PFSK-1 (cell line): ENCODE results near the gene TRMT6.

Experiments
- FOXP2 ChIP-seq: optimal IDR thresholded peaks from 2 replicates; pipeline ENCODE3; 2011; ENCODE audit warnings: borderline replicate concordance, control low read depth, inconsistent platforms; ENCODE audit not compliant: insufficient read depth; ENCODE audit errors: extremely low read length, extremely low read depth
- POLR2AphosphoS5 ChIP-seq: IDR thresholded peaks from 2 replicates; pipeline ENCODE4 v1.6.1; 2012; ENCODE audit warnings: low read depth, mild to moderate bottlenecking, control low read depth, low read length, moderate library complexity
- SIN3A ChIP-seq: IDR thresholded peaks from 2 replicates; pipeline ENCODE4 v1.6.1; 2012; ENCODE audit warnings: mild to moderate bottlenecking, low read length, moderate library complexity, borderline replicate concordance; ENCODE audit not compliant: insufficient read depth
- TAF1 ChIP-seq: IDR thresholded peaks from 2 replicates; pipeline ENCODE4 v1.6.1; 2012; ENCODE audit warnings: low read length, control low read depth, borderline replicate concordance; ENCODE audit not compliant: insufficient read depth
- TF ChIP-seq, protein P1 (sequence below), 2 experiments: IDR thresholded peaks; 2 replicates each; pipeline versions ENCODE4 v1.6.1 to v1.8.0; 2011 to 2012; ENCODE audit warnings: low read depth in 2 of 2, low read length in 2 of 2, control low read depth in 1 of 2, inconsistent platforms in 1 of 2, mild to moderate bottlenecking in 1 of 2, moderate library complexity in 1 of 2; ENCODE audit not compliant: insufficient read depth in 1 of 2

TRMT6 gene

DNA sequence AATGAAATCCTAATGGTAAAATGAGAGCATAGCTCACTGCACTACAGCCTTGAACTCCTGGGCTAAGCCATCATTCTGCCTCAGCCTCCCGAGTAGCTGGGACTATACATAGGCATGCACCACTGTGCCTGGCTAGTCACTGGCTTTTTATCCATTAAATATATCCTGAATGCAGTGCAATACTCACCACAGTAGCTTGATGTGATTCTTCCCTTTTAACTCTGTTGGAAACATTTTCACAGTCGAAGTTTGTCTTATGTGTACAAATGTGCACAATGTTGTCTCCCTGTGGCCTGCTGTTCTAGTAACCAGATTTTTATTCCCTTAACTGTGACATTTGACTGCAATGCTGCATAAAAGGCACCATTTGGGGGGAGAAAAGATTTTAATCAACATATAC is 56.7 kb downstream of the TRMT6 start:
- no peak for TF ChIP-seq SIN3A
- no peak for TF ChIP-seq FOXP2
- TF ChIP-seq POLR2AphosphoS5 = no peak
- TF ChIP-seq, protein P1, sequence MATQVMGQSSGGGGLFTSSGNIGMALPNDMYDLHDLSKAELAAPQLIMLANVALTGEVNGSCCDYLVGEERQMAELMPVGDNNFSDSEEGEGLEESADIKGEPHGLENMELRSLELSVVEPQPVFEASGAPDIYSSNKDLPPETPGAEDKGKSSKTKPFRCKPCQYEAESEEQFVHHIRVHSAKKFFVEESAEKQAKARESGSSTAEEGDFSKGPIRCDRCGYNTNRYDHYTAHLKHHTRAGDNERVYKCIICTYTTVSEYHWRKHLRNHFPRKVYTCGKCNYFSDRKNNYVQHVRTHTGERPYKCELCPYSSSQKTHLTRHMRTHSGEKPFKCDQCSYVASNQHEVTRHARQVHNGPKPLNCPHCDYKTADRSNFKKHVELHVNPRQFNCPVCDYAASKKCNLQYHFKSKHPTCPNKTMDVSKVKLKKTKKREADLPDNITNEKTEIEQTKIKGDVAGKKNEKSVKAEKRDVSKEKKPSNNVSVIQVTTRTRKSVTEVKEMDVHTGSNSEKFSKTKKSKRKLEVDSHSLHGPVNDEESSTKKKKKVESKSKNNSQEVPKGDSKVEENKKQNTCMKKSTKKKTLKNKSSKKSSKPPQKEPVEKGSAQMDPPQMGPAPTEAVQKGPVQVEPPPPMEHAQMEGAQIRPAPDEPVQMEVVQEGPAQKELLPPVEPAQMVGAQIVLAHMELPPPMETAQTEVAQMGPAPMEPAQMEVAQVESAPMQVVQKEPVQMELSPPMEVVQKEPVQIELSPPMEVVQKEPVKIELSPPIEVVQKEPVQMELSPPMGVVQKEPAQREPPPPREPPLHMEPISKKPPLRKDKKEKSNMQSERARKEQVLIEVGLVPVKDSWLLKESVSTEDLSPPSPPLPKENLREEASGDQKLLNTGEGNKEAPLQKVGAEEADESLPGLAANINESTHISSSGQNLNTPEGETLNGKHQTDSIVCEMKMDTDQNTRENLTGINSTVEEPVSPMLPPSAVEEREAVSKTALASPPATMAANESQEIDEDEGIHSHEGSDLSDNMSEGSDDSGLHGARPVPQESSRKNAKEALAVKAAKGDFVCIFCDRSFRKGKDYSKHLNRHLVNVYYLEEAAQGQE (IDR thresholded peaks at IDR 0.05; ENCODE audit: insufficient read depth in 1 of 2, low read depth in 2 of 2, low read length in 2 of 2) = no peak
- no peak for TF ChIP-seq TAF1

DNA sequence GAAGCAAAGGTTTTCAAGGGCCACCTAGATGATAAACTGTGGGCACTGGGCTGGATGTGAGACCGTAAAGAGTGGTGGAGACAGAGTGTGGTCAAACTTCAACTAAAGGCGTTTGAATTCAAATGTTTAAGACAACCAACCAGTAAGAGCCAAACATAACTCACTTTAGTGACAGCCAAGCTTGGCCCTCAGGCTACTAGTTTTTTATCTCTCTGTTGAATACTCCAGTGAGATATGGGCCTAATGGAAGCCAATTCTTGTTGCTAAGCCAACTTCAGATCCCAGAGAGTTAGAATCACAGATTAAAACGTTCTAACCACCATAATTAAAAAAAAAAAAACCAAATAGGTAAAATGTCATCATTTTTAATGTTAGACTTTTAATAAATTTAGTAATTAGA is 57.3 kb downstream of the TRMT6 start:
- no peak for TF ChIP-seq TAF1
- no peak for TF ChIP-seq FOXP2
- TF ChIP-seq SIN3A = no peak
- no peak for TF ChIP-seq POLR2AphosphoS5
- TF ChIP-seq, protein P1 (IDR thresholded peaks at IDR 0.05; ENCODE audit: insufficient read depth in 1 of 2, low read depth in 2 of 2, low read length in 2 of 2) = no peak

DNA sequence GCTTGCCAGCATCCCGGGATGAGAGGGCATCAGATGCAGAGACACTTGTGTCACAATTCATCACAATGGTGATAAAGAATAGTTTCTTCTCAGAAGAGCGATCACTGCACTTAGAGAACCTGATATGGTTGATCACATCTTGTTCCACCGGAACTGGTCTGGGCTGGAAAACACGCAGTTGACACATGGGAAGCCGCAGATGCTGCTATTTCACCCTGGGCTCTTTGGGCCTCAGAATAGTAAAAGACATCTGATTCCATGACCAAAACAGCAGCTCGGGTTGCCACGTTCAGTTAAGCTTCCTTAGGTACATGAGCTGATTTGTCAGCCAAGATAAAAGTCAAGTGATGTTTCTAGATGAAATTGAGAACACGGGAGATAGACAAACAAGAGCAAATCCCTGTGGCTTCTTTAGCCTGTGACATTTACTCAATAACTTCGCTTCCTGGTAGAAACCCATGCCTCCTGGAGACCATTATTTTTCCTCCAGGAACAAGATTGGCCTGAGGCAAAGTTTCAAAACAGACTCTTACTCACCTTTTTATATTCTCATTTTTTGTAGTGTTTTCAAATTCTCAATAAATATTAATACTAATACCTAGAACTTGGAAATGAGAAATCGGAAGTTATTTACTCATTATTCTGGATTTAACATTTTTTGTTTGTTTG is 59.4 kb downstream of the TRMT6 start:
- no peak for TF ChIP-seq TAF1
- TF ChIP-seq, protein P1 (IDR thresholded peaks at IDR 0.05; ENCODE audit: insufficient read depth in 1 of 2, low read depth in 2 of 2, low read length in 2 of 2) = no peak
- TF ChIP-seq POLR2AphosphoS5 = no peak
- no peak for TF ChIP-seq SIN3A
- TF ChIP-seq FOXP2 = no peak

DNA sequence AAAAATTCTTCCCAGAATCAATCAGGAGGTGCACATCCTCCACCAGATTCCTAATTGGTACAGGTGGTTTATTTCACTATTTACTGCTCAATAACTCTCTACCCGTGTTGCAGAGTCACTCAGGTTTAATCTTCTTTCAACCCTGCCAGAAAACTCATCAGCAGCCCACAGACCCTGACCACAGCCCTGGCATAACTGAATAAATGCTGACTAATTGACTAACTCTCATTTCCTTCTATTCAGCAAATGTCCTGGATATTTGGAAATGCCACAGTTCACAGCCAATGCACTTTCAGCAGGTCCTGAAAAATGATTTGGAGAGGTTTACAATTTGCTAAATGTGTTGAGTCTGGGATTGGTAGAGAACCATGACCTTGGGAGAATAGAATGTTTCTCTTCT is 62.3 kb downstream of the TRMT6 start:
- TF ChIP-seq FOXP2 (no peak), SIN3A (no peak), TAF1 (no peak), POLR2AphosphoS5 (no peak)
- TF ChIP-seq, protein P1 (IDR thresholded peaks at IDR 0.05; ENCODE audit: insufficient read depth in 1 of 2, low read depth in 2 of 2, low read length in 2 of 2) = no peak

DNA sequence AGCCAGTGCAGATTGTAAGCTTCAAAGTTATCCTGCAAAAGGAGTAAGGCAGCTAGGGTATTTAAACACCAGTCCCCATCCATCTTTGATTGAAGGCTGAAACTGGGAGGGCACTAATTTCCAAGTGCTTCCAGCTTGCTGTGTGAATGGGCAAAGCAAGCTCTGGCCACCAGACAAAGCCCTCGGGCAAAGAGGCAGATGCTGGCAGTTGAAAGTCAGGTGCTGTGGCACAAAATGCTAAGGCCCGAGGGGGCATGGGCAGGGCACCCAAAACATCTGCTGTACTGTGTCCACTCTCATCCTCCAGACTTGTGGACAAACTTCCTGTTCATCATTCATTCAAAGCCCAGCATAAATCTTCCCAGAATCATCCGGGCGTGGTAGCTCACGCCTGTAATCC is 62.9 kb downstream of the TRMT6 start:
- TF ChIP-seq SIN3A = no peak
- no peak for TF ChIP-seq POLR2AphosphoS5
- no peak for TF ChIP-seq TAF1
- TF ChIP-seq FOXP2 = no peak
- TF ChIP-seq, protein P1 (IDR thresholded peaks at IDR 0.05; ENCODE audit: insufficient read depth in 1 of 2, low read depth in 2 of 2, low read length in 2 of 2) = no peak
